ENCODE results near the gene MUSTN1. TPM values are rescaled to one million over a fixed set of nuclear protein-coding genes. Genes with fewer than 3 reads are reported as not detected.

MUSTN1 gene
- polyA plus RNA-seq, 2 of the 4 experiments (the other 2 are of a cell fraction), result not detected

GRCh38 chr3:52793702-52794611 lies 40.9 kb downstream of the MUSTN1 start:
- no peak for TF ChIP-seq EP300 (IDR thresholded peaks at IDR 0.05)
- TF ChIP-seq HDAC2 (IDR thresholded peaks at IDR 0.05), result no peak
- no peak for TF ChIP-seq MAX (IDR thresholded peaks at IDR 0.05)
- no peak for TF ChIP-seq PHF8 (IDR thresholded peaks at IDR 0.05; ENCODE audit: borderline replicate concordance, low read depth)
- TF ChIP-seq CHD4 (IDR thresholded peaks at IDR 0.05; ENCODE audit: borderline replicate concordance), result no peak
- TF ChIP-seq MYC (IDR thresholded peaks at IDR 0.05; ENCODE audit: borderline replicate concordance, low read length), result no peak
- no peak for TF ChIP-seq NFE2L2 (conservative IDR thresholded peaks at IDR 0.05; ENCODE audit: low read length)
- TF ChIP-seq HOXB5 (CRISPR knock-in tag; IDR thresholded peaks at IDR 0.05), result no peak
- no peak for TF ChIP-seq CTCF (IDR thresholded peaks at IDR 0.05)
- TF ChIP-seq CBX8 (IDR thresholded peaks at IDR 0.05), result no peak
- TF ChIP-seq HEYL (CRISPR knock-in tag; IDR thresholded peaks at IDR 0.05), result no peak
- TF ChIP-seq PBX3 (IDR thresholded peaks at IDR 0.05), result no peak
- no peak for TF ChIP-seq REST (IDR thresholded peaks at IDR 0.05)
- TF ChIP-seq EHF (CRISPR knock-in tag; IDR thresholded peaks at IDR 0.05), result no peak
- ATAC-seq (no peak), DNase-seq (ENCODE audit: low read depth in 1 of 2, low spot score in 1 of 2) (no peak), FAIRE-seq (no peak)
- WGBS (ENCODE audit: missing lambda C conversion rate), result 58% methylated on average over 5 of the region's 9 CpGs
- no peak overlapping the region for H3K4me3 ChIP-seq
- POLR2A ChIA-PET, result no interaction called here
- no peak overlapping the region for H3K4me2 ChIP-seq
- H3K9me3 ChIP-seq, result no peaks in the 10 kb centered on the region
- no peak overlapping the region for H3K27ac ChIP-seq
- CTCF ChIA-PET, result interaction anchor here (0.6 to 3.6 kb wide), 3 partner anchors 22 to 192 kb away, joined by 3 to 11 read pairs (median 3); no protein-coding TSS in a partner anchor
- no peaks in the 10 kb centered on the region for H3K4me1 ChIP-seq

GRCh38 chr3:52792961-52793695 lies 41.7 kb downstream of the MUSTN1 start:
- ChIA-PET CTCF (interaction anchor here (0.6 to 3.6 kb wide), 4 partner anchors 10 to 191 kb away, joined by 3 to 11 read pairs (median 6); no protein-coding TSS in a partner anchor), POLR2A (no interaction called here)
- H3K4me1 ChIP-seq, result no peaks in the 10 kb centered on the region
- ATAC-seq (no peak), DNase-seq (ENCODE audit: low read depth in 1 of 2, low spot score in 1 of 2) (no peak), FAIRE-seq (no peak)
- H3K27ac ChIP-seq, result no peak overlapping the region
- no peak overlapping the region for H3K4me2 ChIP-seq
- no peak overlapping the region for H3K4me3 ChIP-seq
- H3K9me3 ChIP-seq, result no peaks in the 10 kb centered on the region
- WGBS (ENCODE audit: missing lambda C conversion rate), result 54% methylated on average over 15 of the region's 18 CpGs
- no peak for TF ChIP-seq REST (IDR thresholded peaks at IDR 0.05)
- TF ChIP-seq EP300 (IDR thresholded peaks at IDR 0.05), result no peak
- no peak for TF ChIP-seq CEBPB (IDR thresholded peaks at IDR 0.05)
- no peak for TF ChIP-seq CBX2 (IDR thresholded peaks at IDR 0.05; ENCODE audit: borderline replicate concordance, low read depth)
- TF ChIP-seq NR3C1 (IDR thresholded peaks at IDR 0.05), result no peak
- no peak for TF ChIP-seq HOXA7 (CRISPR knock-in tag; IDR thresholded peaks at IDR 0.05)
- TF ChIP-seq HES2 (IDR thresholded peaks at IDR 0.05), result no peak
- TF ChIP-seq HOXB5 (CRISPR knock-in tag; IDR thresholded peaks at IDR 0.05), result no peak
- TF ChIP-seq ZFP36 (IDR thresholded peaks at IDR 0.05; ENCODE audit: borderline replicate concordance, partially characterized antibody), result no peak
- TF ChIP-seq BCL3 (IDR thresholded peaks at IDR 0.05), result no peak
- TF ChIP-seq JUN (IDR thresholded peaks at IDR 0.05), result no peak
- no peak for TF ChIP-seq GATA3 (IDR thresholded peaks at IDR 0.05; ENCODE audit: borderline replicate concordance)
